ENCODE measurements around the gene TNNI3K. TPM values are rescaled to one million over a fixed set of nuclear protein-coding genes. Genes with fewer than 3 reads are reported as not detected.
A peak's percentile ranks its signal among the peaks of the same experiment; 100 is the strongest.

The TNNI3K gene
- polyA plus RNA-seq, 4 donors, result 1.1 to 1.8 (median 1.5) TPM

DNA sequence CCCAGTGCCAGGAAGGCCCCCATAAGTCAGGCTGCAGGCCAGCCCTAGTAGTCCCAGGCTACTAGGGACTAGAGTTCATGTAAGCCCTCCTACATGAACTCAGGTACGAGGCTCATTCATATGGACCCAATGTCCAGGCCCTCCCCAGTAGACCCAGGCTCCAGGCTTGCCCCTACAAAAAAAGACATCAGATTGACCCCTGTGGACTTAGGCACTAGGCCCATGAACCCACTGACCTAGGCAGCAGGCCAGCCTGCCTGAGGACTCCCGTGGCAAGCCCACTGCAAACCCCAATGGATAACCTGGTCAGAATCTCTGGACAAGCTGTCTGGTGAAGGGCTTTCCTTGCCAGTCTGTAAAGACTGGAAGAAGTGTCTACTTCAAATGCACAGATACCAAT lies 51.2 kb downstream of the TNNI3K start:
- DNase-seq (ENCODE audit: low read depth in 4 of 4, low spot score in 3 of 4), result no peak

DNA sequence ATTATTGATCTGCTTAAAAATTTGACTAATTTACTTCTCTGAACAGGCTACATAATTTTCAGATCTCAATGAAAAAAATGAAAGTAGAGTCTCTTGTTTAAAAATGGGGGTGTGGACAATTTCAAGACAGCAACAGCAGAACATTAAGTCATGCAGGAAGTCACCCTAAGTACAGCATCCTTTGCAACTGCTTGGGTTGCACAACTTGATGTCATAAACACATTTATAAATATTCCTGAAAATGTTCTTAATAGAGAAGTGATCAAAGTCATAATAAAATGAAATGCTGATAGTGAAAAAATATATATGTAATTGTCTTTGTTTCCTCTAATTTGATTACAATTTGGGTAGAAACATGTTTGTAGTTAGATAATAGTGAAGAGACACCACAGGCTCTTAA lies 79.3 kb downstream of the TNNI3K start:
- DNase-seq (ENCODE audit: low read depth in 4 of 4, low spot score in 3 of 4), result no peak

DNA sequence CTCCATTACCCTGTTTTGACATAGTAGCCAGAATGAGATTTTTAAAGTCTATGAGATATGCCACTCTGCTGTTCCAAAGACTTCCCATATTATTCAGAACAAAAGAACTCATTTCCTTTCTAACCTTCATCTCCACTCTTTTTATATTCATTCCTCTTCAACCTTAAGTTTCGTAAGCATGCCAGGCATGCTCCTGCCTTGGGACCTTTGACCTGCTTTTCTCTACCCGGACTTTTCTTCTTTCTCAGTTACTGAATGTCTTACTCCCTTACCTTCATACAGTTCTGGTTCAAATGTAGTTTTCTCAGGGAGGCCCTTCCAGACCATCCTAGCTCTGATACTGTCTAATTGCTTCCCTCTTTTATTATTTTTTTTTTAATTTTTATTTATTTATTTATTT lies 81.1 kb downstream of the TNNI3K start:
- no peak for DNase-seq (ENCODE audit: low read depth in 4 of 4, low spot score in 3 of 4)

DNA sequence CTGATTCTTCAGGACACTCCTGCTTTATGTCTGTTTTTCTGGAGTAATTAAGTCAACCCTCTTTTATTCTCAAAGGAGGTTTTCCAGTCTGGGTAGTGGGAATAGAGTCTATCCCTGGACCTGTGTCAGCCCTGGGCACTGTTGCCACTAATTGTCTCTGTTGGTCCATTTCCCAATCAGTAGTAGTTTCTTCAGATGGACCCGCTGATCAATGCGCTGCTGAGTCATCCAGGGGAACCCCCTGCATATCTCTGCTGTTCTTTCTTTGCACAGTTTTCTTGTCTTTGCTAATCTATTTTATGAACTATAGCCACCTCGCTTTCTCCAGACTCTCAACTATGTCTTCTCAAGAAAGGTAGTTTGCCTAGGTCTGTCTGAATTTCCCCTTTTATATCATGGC lies 82.5 kb downstream of the TNNI3K start:
- no peak for DNase-seq (ENCODE audit: low read depth in 4 of 4, low spot score in 3 of 4)

DNA sequence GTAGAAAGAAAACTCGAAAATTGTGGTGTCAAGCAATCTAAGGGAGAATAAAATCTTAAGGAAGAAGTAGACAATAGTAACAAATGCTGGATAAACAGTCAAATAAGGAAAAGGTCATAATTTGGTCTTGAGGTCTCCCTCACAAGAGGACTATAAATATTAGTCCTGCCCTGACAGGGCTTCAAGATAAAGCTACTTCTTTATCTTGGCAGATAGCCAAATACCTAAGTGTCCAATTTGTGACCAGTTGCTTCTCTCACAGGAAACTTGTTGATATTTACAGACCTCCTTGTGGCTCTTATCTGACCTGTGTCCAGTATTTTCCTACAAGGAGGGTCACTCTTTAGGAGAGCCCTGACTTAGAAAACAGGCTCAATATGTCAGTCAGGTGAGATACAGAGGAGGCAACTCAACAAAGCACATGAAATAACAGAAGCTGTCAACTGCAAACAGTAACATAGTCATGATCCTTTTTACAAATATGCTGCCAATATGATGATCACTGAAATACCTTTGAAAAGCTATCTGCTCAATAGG lies 88.8 kb downstream of the TNNI3K start:
- DNase-seq (ENCODE audit: low read depth in 4 of 4, low spot score in 3 of 4), result no peak

DNA sequence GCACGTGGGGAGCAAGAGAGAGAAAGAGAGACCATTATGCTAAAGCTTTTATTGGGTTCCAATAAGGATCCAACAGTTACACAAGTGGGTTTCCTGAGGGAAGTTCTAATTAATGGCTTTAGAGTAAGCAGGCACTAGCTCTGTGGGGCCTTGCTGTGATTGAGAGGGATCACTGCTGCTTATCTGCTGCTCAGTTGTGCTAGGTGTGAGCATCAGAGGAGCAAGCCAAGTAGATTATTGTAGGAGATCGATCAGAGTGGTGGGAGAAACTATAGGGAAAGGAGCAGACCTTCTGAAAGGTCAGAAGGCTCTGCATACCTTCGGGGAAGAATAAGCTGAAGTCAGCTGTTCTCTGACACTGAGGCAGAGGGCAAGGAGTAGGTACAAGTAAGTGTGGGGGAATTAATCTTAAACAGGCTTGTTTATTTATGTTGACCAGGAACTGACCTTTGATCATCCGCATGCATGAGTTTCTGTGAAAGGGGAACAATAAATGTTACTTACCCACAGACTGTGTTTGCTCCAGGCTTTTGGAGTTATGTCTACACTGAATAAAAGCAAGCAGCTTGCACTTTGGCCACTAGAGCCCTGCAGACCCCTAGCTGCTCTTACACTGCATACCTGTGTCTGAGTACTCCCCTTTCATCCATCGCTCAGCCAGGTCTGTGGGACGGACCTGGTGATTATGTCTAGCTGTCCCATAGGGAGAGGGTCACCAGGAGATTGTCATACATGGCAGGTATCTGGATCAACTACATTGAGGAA lies 89.7 kb downstream of the TNNI3K start:
- no peak for DNase-seq (ENCODE audit: low read depth in 4 of 4, low spot score in 3 of 4)

DNA sequence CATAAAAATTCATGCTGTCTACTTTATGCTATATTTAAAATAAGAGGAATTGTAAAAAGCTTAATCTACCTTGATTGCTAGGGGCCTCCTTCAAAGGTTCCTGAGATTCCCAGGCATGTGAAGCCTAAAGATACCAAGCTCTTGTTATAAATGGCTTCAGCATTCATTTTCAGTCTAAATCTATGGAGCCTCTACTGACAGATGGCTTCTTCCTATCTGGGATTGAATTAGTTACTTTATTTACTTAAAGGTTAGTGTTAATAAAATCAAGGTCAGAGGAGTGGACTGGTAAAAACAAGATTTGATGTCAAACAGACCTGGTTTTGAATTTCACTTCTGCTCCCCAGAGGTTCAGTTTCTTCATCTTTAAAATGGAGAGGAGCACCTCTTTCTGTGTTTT lies 93.7 kb downstream of the TNNI3K start:
- DNase-seq (ENCODE audit: low read depth in 4 of 4, low spot score in 3 of 4), result no peak

DNA sequence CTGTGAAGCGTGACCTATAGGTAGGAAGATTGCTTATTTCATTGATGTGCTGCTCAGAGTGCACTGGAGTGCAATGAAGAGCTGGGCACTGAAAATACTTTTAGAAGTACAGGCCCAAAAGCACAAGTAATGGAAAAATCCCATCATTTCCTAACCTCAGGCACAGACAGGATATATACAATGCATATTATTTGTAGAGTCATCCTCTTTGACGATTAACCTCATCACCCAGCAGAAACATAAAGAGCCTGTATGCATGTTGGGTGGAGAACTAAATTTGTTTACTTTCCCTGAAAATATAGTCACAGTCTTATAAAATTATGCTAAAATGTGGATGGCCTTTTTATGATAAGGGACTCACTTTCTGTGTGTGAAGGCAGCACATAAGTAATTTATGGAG lies 98.1 kb downstream of the TNNI3K start:
- no peak for DNase-seq (ENCODE audit: low read depth in 4 of 4, low spot score in 3 of 4)

DNA sequence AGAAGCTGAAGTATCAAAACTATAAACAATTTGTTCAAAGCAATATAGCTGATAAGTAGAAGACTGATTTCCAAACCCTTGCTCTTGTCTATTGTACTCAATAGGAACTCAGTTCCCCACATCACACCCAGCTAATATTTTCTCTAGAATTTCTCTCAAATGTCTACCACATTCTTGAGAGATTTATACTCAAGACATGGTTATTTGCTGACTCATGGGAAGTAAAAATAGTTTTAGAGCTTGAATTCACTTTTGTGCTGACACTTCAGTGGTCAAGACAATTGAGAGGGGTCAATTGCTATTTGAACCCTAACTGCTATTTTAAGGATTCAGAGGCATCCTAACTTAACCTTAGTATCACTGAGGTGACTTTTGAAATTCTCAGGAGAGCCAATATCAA lies 99.0 kb downstream of the TNNI3K start:
- no peak for DNase-seq (ENCODE audit: low read depth in 4 of 4, low spot score in 3 of 4)

DNA sequence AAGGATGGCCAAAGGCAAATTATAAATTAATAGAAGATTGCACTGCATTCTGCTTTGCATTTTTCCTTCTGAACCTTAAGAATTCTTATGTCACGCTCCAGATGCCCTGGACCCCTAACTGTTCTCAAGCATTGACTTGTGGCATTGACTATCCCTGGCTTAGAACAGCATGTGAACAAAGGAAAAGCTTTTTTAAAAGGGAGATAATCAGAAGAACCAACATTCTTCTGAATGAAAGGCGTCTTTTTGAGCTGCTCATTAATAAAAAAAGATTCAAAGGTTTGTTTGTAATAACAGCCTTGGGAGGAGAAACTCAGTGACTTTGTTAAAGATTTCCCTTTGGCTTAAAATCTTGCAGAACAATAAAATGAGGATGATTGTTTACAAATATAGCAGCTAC lies 105.5 kb downstream of the TNNI3K start:
- DNase-seq (ENCODE audit: low read depth in 4 of 4, low spot score in 3 of 4), result no peak

DNA sequence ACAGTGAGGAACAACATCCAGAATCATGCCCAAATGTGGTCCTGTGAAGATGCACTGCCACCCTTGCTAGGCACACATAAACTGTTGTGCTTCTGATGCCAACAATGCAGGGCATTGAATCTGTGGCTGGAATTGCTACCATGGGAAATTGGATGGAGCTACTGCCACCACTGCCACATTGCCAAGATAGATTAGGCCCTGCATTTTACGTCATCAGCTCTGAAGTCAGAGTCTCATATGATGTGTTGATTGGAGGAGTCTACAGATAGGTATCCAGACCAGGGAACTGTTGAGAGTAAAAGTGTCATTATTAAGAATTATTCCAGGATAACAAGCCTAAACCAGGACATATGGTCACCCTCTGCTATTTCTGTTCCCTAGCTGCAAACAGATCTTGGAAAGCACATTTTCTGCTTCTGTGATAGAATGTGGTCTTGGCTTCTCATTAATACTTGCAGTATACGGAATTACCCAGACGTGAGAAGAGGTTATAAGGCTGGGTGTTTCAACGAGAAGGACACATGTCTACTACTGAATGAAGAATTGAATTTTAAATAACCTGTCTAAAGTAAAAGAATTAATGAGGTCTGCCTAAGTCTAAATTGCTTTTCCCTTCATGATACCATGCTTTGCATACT lies 106.6 kb downstream of the TNNI3K start:
- no peak for DNase-seq (ENCODE audit: low read depth in 4 of 4, low spot score in 3 of 4)

DNA sequence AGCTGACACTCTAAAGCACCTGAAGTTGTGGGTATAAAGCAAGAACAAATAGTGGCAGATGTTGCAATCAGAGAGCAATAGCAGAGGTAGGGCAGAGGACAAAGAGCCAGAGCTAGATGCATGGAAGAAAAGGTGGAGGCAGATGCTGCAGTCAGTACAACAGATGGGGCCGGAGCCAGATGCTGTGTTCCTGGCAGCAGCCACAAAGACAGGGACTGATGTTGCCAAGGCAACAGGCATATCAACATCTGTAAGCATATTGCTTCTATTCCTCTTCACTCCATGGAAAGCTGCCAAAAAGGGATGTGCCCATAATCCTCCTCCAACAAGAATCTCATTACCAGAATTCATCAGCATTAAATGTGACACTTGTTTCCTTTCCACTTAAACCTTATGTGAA lies 108.0 kb downstream of the TNNI3K start:
- DNase-seq (ENCODE audit: low read depth in 4 of 4, low spot score in 3 of 4), result peak; percentile 32 to 47 (median 34)

DNA sequence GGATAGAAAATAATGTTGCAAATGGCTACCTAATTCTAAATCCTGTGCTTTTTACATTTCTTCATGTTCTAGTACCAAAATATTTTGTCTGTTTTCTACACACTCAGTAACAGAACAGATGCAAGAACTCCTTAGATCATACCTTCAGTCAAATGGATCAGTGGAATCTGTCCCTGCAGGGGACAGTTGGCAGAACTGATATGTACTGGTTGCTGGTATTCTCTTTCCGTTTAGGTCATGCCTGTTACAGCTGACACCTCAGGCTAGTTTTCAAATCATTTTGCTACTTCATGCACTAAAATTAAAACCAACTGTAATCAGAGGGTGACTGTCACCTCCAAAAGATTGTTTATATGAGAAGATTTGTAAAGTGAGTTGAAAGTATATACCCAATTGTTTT lies 109.2 kb downstream of the TNNI3K start:
- DNase-seq (ENCODE audit: low read depth in 4 of 4, low spot score in 3 of 4), result no peak

DNA sequence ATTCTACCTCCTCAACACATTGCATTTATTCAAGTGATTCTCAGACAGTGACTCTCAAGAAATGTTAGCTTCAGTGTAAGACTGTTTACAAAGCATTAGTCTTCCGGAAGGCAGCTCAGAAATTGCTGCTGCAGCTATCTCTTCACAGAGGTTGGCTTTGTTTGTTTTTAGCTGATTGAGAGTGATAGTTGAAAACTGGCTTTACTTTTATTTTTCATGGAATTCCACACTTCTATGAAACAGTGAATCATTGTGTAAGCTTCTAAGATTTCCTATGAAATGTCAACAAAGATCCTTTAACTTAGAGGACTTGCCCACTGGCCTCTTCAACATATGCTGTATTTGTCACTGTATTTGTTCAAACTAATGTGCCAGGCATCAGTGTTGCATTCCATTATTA lies 121.3 kb downstream of the TNNI3K start:
- DNase-seq (ENCODE audit: low read depth in 4 of 4, low spot score in 3 of 4), result no peak

DNA sequence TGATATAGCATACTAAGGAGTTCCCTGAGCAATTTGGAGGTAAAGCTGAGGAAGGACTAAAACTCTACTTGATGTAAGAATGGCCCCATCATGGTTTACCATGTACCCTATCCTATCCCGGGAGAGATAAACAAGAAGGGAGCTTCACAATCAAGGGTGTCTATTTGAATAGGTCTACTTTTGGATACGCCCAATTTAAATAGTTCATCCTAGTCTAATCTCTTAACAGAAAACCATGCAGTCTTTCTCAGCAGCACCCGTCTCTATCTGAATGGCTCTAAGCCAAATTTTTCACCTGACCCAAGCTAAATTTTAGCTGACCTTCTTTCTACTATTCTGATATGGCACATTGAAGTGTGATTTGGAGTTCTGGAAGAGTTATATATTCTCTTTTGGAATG lies 122.0 kb downstream of the TNNI3K start:
- DNase-seq (ENCODE audit: low read depth in 4 of 4, low spot score in 3 of 4), result no peak

DNA sequence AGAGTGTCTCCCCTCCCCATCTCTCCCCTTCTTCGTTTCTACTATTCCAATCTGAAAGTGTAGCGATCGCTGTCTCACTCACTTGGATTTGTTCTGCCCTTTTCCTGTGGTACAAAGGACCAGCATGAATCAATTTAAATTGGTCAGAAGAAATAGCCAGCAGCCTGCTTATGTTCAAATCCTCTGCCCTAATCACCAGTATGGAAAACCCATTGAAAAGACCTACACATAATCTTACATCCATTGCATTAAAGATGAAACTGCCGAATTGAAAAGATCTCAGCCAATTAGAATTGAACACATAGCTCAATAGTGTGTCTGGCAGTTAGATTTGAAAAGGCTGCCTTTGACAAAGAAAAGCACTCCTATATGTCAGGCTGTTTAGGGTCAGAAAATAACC lies 122.6 kb downstream of the TNNI3K start:
- DNase-seq (ENCODE audit: low read depth in 4 of 4, low spot score in 3 of 4), result no peak

DNA sequence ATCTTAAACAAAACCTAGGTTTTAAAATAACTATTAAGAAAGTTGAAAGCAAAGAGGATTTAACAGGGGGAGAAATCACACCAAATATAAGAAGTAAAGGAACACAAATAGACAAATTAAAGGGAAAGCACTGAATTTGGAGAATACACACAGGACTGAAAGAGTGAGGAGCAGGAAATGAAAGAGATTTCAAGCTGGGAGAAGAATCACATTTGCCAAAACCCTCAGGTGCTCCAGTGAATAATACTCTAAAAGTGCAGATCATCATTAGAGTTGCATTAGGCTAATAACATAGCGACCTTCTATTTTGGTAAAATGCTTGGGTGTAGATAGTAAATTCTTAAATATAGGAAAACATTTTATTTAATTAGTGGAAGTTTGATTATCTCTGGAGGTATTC lies 127.5 kb downstream of the TNNI3K start:
- no peak for DNase-seq (ENCODE audit: low read depth in 4 of 4, low spot score in 3 of 4)

DNA sequence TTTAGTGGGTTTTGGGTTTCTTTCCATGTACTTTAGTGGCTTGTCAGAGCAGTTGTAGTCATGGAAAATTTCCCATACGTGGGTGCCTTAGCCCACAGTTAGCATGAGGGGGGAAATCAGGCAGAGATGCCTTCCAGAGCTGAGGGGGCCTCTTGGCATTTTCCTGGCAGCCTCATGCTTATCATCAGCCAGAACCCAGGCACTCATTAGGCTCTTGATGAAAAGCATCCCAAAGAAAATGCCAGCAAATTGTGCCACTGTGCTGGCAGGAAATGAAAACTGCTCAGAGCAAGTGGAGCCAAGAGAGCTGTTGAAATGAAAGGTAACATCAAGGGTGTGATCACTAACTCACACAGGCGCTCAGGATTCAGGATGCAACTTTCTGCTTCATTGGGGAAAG lies 128.0 kb downstream of the TNNI3K start:
- DNase-seq (ENCODE audit: low read depth in 4 of 4, low spot score in 3 of 4), result no peak

DNA sequence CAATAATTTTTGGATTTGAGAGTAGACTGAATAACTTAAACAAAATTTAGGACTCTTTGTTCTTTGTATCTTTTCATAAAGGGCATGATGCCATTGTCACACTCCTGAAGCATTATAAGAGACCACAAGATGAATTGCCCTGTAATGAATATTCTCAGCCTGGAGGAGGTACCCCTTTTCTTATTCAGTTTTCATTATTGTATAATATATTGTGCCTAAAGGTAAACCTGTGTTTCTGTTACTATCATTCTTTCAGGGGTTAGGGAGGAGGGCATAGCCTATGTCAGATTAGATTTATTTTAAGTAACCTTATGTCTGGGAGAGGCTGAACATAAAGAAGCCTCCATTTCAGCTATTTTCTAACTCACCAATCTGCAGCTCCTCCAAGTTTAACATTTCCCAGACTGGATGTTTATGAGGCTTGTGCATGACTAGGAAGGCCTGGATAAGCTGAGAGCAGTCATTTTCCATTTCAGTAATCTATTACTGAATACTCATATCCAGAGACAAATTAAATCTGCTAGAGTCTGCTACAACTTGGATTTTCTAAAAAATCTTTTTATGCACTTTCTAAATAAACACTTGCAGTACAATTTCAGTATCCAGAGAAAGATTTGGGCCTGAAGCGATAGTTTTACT lies 132.1 kb downstream of the TNNI3K start:
- DNase-seq (ENCODE audit: low read depth in 4 of 4, low spot score in 3 of 4), result no peak

DNA sequence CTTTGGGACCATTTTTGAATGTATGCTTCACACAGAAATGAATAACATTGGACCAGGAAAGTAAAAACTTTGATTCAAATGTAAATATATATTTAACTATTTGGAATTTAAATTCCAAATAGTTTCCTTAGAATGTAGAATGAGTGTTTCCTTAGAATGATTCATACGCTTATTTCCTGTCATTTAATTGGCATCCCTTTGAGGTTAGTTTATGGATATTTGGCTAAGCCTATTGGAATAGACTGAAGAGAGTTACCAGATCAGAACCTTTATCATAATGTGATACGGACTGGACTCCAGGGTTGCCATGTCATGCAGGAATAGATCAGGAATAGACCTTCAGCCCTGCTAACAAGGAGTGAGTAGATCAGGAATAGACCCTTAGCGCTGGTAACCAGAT lies 133.1 kb downstream of the TNNI3K start:
- no peak for DNase-seq (ENCODE audit: low read depth in 4 of 4, low spot score in 3 of 4)

DNA sequence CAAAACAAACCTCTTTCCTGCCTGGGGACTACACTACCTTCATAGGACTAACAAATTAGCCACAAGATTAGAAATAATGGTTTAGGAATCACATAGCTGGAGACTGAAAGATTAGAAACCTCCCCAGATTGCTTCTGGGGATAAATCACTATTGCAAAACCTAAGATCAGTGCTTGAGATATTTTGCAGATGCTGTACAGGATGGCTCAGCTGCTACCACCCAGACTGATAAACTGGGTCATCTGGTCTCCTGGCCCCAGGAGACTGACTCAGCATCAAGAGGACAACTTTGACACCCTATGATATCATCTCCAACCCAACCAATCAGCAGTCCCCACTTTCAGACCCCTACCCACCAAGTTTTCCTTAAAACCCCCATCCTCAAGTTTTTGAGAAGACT lies 140.2 kb downstream of the TNNI3K start:
- DNase-seq (ENCODE audit: low read depth in 4 of 4, low spot score in 3 of 4), result no peak

DNA sequence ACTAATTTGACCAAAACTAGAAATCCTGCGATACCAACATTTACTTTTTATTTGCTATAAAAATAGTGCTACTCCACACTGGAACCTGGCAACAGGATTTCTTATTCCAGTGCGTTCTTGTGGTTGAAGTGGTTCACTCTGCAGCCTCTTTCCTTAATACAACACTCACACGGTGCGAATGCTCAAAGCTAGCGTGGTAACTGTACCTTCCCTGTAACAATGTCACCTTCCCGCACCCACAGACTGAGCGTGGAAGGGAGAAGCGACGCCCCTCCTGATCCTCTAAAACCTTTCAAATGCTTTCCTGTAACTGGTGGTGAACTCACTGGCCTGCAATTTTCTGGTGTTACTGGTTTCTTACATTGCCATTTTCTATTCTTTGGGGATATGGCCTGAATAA lies 145.1 kb downstream of the TNNI3K start:
- no peak for DNase-seq (ENCODE audit: low read depth in 4 of 4, low spot score in 3 of 4)
